Stimulated activated CD8-positive, alpha-beta memory T cell treated with anti-CD3 and anti-CD28 coated beads, Interleukin-7, amount 100 ng/mL, for 48 hours (primary cell): ENCODE data around the gene HLA-E.
"Not testable (repeated sequence)": the region's sequence is repeated elsewhere in the genome, so short reads cannot be mapped to it uniquely, and the experiment has no call there.

Experiments
- DNase-seq, 2 donors: peaks; one replicate each; pipeline ENCODE4 v3.0.0-alpha.2; 2020; ENCODE audit warnings: low read depth in 1 of 2; ENCODE audit errors: extremely low read depth in 1 of 2

Gene HLA-E

GRCh38 chr6:30489081-30490025, at the start of gene HLA-E:
TSS of gene HLA-E (plus strand) at chr6:30489509. CDS start at chr6:30489532, 23 bp downstream.
- peak; percentile 63 to 87 for DNase-seq

- DNase-seq, result no peak
Measured at GRCh38 chr6:30441171-30441570, 48.1 kb upstream of the HLA-E start.

- no peak for DNase-seq
Measured at GRCh38 chr6:30443657-30444450, 45.5 kb upstream of the HLA-E start.

- no peak for DNase-seq
Measured at GRCh38 chr6:30444451-30444742, 44.9 kb upstream of the HLA-E start.

GRCh38 chr6:30446259-30446658, 43.0 kb upstream of the HLA-E start:
- DNase-seq, result no peak

GRCh38 chr6:30447237-30447636, 42.1 kb upstream of the HLA-E start:
- DNase-seq, result no peak

GRCh38 chr6:30450548-30450908, 38.8 kb upstream of the HLA-E start:
- no peak for DNase-seq

- DNase-seq, result peak in 1 of 2 donors; percentile 49
Measured at GRCh38 chr6:30450909-30451841, 38.1 kb upstream of the HLA-E start.

GRCh38 chr6:30452736-30453507, 36.4 kb upstream of the HLA-E start:
- DNase-seq, result no peak

GRCh38 chr6:30453508-30454116, 35.7 kb upstream of the HLA-E start:
- DNase-seq, result peak; percentile 61 to 68

GRCh38 chr6:30459145-30459544, 30.2 kb upstream of the HLA-E start:
- DNase-seq, result no peak

- DNase-seq, result no peak
Measured at GRCh38 chr6:30461055-30461454, 28.3 kb upstream of the HLA-E start.

- DNase-seq, result no peak
Measured at GRCh38 chr6:30462482-30462881, 26.8 kb upstream of the HLA-E start.

GRCh38 chr6:30463242-30463641, 26.1 kb upstream of the HLA-E start:
- no peak for DNase-seq

GRCh38 chr6:30463651-30464618, 25.4 kb upstream of the HLA-E start:
- DNase-seq, result peak; percentile 49 to 62

GRCh38 chr6:30465595-30466306, 23.6 kb upstream of the HLA-E start:
- DNase-seq, result no peak

- DNase-seq, result no peak
Measured at GRCh38 chr6:30470968-30471367, 18.3 kb upstream of the HLA-E start.

GRCh38 chr6:30475116-30475515, 14.2 kb upstream of the HLA-E start:
- DNase-seq, result not testable (repeated sequence)
